Measurements from ENCODE around the gene TNFAIP2. TPM values are rescaled to one million over a fixed set of nuclear protein-coding genes. Genes with fewer than 3 reads are reported as not detected.

Gene TNFAIP2
- total RNA-seq, 1 donor from 2014 or later: 5.3 TPM

DNA sequence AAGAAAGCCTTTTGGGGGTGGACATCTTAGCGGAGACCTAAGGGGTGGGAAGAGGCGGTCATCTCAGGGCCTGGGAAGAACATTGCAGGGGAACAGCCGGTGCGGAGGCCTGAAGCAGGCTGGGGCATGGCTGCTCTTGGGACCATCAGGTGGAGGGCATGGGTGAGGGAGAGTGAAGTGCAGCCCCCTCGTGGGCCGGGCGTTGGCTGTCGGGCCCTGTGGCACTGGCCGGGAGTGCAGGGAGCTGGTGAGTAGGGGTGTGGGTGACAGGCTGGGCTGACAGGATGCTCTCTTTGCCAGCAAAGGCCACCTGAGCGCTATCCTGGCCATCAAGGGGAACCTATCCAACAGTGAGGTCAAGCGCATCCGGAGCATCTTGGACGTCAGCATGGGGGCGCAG is 11.7 kb downstream of the TNFAIP2 start:
- DNase-seq (ENCODE audit: low read depth) (no peak), FAIRE-seq (no peak)
- TF ChIP-seq, protein P1, sequence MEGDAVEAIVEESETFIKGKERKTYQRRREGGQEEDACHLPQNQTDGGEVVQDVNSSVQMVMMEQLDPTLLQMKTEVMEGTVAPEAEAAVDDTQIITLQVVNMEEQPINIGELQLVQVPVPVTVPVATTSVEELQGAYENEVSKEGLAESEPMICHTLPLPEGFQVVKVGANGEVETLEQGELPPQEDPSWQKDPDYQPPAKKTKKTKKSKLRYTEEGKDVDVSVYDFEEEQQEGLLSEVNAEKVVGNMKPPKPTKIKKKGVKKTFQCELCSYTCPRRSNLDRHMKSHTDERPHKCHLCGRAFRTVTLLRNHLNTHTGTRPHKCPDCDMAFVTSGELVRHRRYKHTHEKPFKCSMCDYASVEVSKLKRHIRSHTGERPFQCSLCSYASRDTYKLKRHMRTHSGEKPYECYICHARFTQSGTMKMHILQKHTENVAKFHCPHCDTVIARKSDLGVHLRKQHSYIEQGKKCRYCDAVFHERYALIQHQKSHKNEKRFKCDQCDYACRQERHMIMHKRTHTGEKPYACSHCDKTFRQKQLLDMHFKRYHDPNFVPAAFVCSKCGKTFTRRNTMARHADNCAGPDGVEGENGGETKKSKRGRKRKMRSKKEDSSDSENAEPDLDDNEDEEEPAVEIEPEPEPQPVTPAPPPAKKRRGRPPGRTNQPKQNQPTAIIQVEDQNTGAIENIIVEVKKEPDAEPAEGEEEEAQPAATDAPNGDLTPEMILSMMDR (IDR thresholded peaks at IDR 0.05; ENCODE audit: insufficient read depth, low read length, severe bottlenecking): no peak
- H3K27me3 ChIP-seq (ENCODE audit: control insufficient read depth, insufficient read depth, low read length): peaks cover 3% of the 10 kb centered on the region
- no peaks in the 10 kb centered on the region for H3K36me3 ChIP-seq (ENCODE audit: control insufficient read depth, insufficient read depth, low read length)
- no peak overlapping the region for H3K4me3 ChIP-seq (ENCODE audit: low read depth, low read length)

DNA sequence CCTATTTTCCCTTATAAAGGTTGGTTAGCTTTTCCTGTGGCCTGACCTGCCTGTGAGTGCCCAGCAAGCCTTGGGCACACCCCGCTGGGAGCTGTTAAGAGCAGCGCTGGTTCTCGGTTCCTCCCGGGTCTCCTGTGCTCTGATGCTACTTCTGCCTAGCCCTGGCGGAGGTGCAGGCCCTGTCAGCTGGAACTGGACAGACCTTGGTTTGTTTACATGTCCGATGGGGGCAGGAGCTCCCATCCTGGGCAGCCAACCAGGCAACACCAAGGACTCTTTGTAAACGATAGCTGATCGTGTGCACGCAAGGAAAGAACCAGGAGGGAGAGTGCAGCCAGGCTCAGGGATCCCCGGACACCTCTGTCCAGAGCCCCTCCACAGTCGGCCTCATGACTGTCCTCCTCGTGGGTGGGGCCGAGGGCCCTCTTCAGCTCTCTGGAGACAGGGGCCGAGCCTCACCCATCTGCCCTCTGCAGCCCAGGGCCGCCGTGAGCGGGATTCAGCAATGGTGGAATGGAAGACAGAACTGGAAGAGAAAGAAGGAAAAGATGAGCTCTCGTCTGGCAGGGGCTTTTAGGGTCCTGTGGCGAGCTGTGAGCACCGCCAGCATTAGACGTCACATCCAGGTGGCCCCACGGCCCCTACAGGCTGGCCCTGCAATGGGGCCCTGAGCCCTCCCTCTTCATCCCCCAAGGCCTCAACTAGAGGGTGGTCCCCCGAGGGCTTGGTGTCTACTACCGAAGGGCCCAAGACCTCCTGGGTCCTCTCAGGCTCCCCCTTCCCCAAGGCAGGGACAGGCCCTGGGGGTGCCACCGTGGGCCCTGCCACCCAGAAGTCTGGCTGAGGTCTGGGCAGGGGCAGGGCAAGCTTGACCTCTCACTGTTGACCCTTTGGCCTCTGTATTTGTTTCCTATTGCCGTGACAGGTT is 12.3 kb downstream of the TNFAIP2 start:
- Histone ChIP-seq H3K27me3 (ENCODE audit: control insufficient read depth, insufficient read depth, low read length) (peaks cover 5% of the 10 kb centered on the region), H3K36me3 (ENCODE audit: control insufficient read depth, insufficient read depth, low read length) (no peaks in the 10 kb centered on the region)
- FAIRE-seq: no peak

DNA sequence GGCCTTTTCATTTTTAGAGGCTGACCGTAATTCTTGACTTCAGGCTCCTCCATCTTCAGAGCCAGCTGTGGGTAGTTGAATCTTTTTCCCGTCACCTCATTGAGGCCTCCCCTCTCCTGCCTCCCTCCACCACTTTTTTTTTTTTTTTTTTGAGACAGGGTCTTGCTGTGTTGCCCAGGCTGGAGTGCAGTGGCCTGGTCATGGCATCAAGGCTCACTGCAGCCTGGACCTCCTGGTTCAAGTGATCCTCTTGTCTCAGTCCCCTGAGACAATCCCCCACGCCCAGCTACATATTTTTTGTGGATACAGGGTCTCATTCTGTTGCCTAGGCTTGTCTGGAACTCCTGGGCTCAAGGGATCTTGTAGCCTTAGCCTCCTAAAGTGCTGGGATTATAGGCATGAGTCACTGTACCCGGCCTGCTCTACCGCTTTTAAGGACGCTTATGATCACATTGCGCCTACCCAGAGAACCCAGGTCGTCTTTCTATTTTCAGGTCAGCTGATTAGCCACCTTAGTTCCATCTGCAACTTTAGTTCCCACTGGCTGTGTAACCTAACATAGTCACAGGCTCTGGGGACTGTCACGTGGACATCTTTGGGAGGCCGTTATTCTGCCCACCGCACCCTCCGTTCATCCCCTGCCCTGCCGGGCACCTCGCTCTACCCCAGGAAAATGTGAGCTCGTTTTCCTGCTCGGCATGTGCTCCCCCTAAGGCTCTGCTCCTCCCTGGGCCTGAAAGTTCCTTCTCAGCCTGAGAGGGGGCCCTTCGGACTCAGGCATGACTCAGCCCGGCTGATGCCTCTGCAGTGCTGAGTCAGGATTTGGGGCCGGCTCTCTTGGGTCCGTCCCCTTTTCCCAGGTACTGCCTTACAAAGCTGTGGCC is 13.4 kb downstream of the TNFAIP2 start:
- peak; percentile 63 for DNase-seq (ENCODE audit: low read depth)
- TF ChIP-seq, protein P1 (IDR thresholded peaks at IDR 0.05; ENCODE audit: insufficient read depth, low read length, severe bottlenecking): no peak
- no peak overlapping the region for H3K4me3 ChIP-seq (ENCODE audit: low read depth, low read length)

More for the DNA sequence above, 12.3 kb downstream of the TNFAIP2 start:
- DNase-seq (ENCODE audit: low read depth): no peak
- TF ChIP-seq, protein P1 (IDR thresholded peaks at IDR 0.05; ENCODE audit: insufficient read depth, low read length, severe bottlenecking): no peak
- H3K4me3 ChIP-seq (ENCODE audit: low read depth, low read length): no peak overlapping the region

DNA sequence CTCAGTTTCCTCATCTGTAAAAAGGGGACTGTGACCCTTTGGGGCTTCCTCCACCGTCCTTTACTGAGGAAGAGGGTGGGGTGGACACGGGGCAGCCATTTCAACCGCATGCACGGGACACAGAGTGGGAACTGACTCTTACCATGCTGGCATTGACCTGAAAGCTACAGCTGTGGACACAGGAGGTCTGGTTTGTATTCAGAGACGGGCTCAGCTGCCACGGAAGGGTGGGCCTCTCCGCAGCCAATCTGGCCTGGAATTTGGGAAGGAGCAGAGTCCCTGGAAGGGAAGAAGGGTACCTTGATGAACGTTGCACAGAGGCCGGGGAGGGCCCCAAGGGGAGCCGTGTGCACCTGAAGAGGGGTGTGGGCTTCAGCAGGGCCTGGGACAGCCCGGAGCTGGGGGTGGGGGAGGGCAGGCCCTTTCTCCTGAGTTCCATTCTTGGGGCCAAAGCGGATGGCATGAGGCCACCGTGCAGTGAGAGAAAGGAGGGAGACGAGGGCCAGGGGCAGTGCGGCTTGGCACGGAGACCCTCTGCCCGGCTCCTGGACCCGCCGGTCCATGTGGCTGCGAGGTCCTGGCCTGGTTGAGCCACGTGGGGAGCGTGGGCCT is 14.5 kb downstream of the TNFAIP2 start:
- H3K27me3 ChIP-seq (ENCODE audit: control insufficient read depth, insufficient read depth, low read length): peaks cover 6% of the 10 kb centered on the region
- no peaks in the 10 kb centered on the region for H3K36me3 ChIP-seq (ENCODE audit: control insufficient read depth, insufficient read depth, low read length)
- no peak overlapping the region for H3K4me3 ChIP-seq (ENCODE audit: low read depth, low read length)
- no peak for DNase-seq (ENCODE audit: low read depth)
- no peak for FAIRE-seq
- TF ChIP-seq, protein P1 (IDR thresholded peaks at IDR 0.05; ENCODE audit: insufficient read depth, low read length, severe bottlenecking): no peak

More for the DNA sequence above, 13.4 kb downstream of the TNFAIP2 start:
- no peaks in the 10 kb centered on the region for H3K36me3 ChIP-seq (ENCODE audit: control insufficient read depth, insufficient read depth, low read length)
- no peak for FAIRE-seq
- H3K27me3 ChIP-seq (ENCODE audit: control insufficient read depth, insufficient read depth, low read length): peaks cover 5% of the 10 kb centered on the region

DNA sequence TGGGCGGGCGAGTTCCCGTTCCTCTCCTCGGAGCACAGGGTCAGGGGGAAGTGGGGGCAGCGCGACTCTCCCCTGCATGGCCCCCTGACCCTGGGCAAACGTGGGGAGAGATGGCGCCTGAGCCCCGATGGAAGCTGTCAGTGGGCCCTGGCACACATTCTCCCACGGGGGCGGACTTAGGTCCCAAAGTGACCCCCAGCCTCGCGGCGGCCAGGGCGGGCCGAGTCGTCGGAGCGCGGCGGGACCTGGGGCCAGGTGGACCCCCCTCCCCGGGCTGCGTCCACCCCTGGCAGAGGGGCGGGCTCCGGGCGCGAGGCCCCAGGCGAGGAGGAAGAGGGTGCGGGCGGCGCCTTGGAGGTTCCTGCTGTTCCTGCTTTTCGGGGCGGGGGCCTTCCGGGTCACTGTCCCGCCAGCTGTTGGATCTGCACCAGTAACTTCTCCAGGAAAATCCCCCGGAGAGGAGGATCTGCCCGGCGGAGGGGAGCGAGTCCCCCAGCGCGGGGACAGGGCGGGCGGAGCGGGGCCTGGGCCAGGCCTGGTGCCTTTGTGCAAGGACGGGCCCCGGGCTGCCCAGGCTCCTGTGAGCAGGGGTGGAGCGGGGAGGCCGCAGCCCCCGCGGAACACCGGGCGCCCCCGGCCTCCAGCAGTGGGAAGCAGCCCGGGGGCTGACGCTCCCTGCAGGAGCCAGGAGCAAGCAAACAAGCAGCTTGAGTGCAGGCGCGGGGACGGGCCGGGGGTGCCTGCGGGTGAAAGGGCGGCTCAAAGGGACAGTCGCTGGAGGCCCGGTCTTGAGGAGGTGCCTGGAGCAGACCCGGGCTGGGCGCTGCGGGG is 15.3 kb downstream of the TNFAIP2 start:
- H3K4me3 ChIP-seq (ENCODE audit: low read depth, low read length): no peak overlapping the region
- FAIRE-seq: no peak
- DNase-seq (ENCODE audit: low read depth): no peak

More for the DNA sequence above, 15.3 kb downstream of the TNFAIP2 start:
- Histone ChIP-seq H3K36me3 (ENCODE audit: control insufficient read depth, insufficient read depth, low read length) (no peaks in the 10 kb centered on the region), H3K27me3 (ENCODE audit: control insufficient read depth, insufficient read depth, low read length) (peaks cover 10% of the 10 kb centered on the region)
- TF ChIP-seq, protein P1 (IDR thresholded peaks at IDR 0.05; ENCODE audit: insufficient read depth, low read length, severe bottlenecking): no peak

Measured in bronchial epithelial cell (primary cell).